Endothelial cell (in vitro differentiated cells): ENCODE results near the gene ZNF860. TPM values are rescaled to one million over a fixed set of nuclear protein-coding genes. Genes with fewer than 3 reads are reported as not detected.
"Not testable (repeated sequence)": the region's sequence is repeated elsewhere in the genome, so short reads cannot be mapped to it uniquely, and the experiment has no call there.

Experiments used
- DNase-seq: peaks from one replicate; pipeline ENCODE4 v3.0.0; 2021; ENCODE audit warnings: low spot score
- H3K27ac Mint-ChIP-seq: one replicate; pipeline ENCODE4 v1.8.0; 2021; ENCODE audit warnings: mixed read lengths, inconsistent platforms; ENCODE audit not compliant: unreplicated experiment
- H3K27me3 Mint-ChIP-seq: one replicate; pipeline ENCODE4 v1.8.0; 2021; ENCODE audit warnings: mild to moderate bottlenecking, moderate library complexity, mixed read lengths, inconsistent platforms; ENCODE audit not compliant: unreplicated experiment
- H3K36me3 Mint-ChIP-seq: one replicate; pipeline ENCODE4 v1.8.0; 2021; ENCODE audit warnings: mild to moderate bottlenecking, low read depth, mixed read lengths, inconsistent platforms; ENCODE audit not compliant: unreplicated experiment
- H3K4me1 Mint-ChIP-seq: one replicate; pipeline ENCODE4 v1.8.0; 2021; ENCODE audit warnings: mild to moderate bottlenecking, mixed read lengths, inconsistent platforms; ENCODE audit not compliant: unreplicated experiment
- H3K4me3 Mint-ChIP-seq: one replicate; pipeline ENCODE4 v1.8.0; 2021; ENCODE audit warnings: mild to moderate bottlenecking, mixed read lengths, inconsistent platforms; ENCODE audit not compliant: unreplicated experiment
- H3K9me3 Mint-ChIP-seq: one replicate; pipeline ENCODE4 v1.8.0; 2021; ENCODE audit warnings: mixed read lengths, inconsistent platforms; ENCODE audit not compliant: unreplicated experiment
- total RNA-seq: library from RNA; stranded (reverse); fragmentation: NEBNext Ultra II Directional; extraction: Animal tissue kit (Norgen Biotek cat#: 25700); gene quantifications from one replicate; pipeline ENCODE4 v1.2.1, GENCODE V29; 2021; ENCODE audit not compliant: unreplicated experiment
- TF ChIP-seq, protein P1 (sequence below): fragments of 200-600 bp; sonication (generic); IDR thresholded peaks from one replicate; pipeline ENCODE4 v1.5.0; 2021; ENCODE audit warnings: antibody characterized with exemption; ENCODE audit not compliant: unreplicated experiment

The ZNF860 gene
- total RNA-seq, 1 donor from 2014 or later = 1.1 TPM

DNA sequence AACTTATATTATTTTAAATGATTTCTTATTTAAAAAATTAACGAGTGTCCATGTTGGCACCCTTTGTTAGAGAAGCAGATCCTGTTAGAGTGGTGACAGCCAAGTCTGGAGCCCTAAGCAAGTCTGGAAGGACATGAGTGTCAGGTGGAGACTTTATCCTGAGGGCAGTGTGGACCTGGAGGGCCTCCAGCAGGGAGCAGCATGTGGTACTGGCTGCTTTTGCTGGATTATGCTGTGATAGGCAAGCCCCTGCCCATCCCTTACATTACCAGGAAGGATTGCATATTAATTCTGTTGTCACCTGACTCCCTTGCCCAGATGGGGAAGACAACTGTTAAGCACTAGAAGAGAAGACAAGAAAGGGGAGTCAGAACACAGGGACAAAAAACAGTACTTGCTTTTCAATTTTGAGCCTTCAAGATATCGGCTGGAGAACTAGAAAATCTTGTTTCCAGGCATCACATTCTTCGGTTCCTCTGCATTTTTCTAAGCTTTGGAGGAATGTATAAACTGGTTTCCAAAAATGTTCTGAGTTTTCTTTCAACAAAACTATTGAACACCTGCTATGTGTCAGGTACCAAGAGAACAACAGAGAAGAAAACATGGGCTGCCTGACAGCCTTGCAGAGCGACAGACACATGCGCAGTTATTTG is 22.7 kb downstream of the ZNF860 start:
- Mint-ChIP-seq H3K4me1 (peaks cover 8% of the 10 kb centered on the region), H3K4me3 (no peak overlapping the region), H3K27me3 (no peaks in the 10 kb centered on the region), H3K36me3 (no peaks in the 10 kb centered on the region), H3K9me3 (no peaks in the 10 kb centered on the region), H3K27ac (no peak overlapping the region)
- TF ChIP-seq, protein P1, sequence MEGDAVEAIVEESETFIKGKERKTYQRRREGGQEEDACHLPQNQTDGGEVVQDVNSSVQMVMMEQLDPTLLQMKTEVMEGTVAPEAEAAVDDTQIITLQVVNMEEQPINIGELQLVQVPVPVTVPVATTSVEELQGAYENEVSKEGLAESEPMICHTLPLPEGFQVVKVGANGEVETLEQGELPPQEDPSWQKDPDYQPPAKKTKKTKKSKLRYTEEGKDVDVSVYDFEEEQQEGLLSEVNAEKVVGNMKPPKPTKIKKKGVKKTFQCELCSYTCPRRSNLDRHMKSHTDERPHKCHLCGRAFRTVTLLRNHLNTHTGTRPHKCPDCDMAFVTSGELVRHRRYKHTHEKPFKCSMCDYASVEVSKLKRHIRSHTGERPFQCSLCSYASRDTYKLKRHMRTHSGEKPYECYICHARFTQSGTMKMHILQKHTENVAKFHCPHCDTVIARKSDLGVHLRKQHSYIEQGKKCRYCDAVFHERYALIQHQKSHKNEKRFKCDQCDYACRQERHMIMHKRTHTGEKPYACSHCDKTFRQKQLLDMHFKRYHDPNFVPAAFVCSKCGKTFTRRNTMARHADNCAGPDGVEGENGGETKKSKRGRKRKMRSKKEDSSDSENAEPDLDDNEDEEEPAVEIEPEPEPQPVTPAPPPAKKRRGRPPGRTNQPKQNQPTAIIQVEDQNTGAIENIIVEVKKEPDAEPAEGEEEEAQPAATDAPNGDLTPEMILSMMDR = no peak
- DNase-seq = no peak

DNA sequence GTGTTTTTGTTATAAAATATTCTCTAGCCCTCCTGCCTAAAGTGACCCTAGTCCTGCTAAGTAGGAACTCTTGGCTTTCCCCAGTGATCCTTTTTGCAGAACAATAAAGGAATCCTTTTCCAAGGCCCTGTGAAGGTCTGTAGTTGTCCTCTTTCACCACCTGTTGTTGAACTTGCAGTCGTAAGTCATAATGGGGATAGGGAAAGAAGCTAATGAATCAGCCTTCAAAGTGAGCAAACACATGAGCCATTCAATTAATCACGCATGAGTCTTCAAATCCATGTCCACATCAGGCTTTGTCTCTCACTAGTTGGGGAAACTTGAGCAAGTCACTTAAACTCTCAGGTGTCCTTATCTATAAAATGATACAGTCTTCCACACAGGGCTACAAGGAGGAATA is 27.6 kb downstream of the ZNF860 start:
- H3K27ac Mint-ChIP-seq = no peak overlapping the region
- TF ChIP-seq, protein P1 = no peak
- H3K9me3 Mint-ChIP-seq = no peaks in the 10 kb centered on the region
- H3K4me1 Mint-ChIP-seq = no peaks in the 10 kb centered on the region
- H3K4me3 Mint-ChIP-seq = no peak overlapping the region
- DNase-seq = no peak
- no peaks in the 10 kb centered on the region for H3K36me3 Mint-ChIP-seq
- H3K27me3 Mint-ChIP-seq = no peaks in the 10 kb centered on the region

DNA sequence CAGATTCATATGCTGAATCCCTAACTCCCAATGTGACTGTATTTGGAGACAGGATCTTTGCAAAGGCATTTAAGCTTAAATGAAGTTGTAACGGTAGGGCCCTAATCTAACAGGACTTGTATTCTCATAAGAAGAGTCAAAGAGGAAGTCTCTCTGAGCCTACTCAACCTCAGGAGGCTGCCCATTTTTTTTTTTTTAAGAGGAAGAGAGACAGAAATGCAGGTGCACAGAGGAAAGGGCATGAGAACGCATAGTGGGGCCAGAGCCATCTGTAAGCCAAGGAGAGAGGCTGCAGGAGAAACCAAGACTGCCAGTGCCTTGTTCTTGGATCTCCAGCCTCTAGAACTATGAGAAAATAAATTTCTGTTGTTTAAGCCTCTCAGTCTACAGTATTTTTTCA is 28.4 kb downstream of the ZNF860 start:
- TF ChIP-seq, protein P1 = no peak
- no peak for DNase-seq
- Mint-ChIP-seq H3K4me1 (no peaks in the 10 kb centered on the region), H3K27me3 (no peaks in the 10 kb centered on the region), H3K36me3 (no peaks in the 10 kb centered on the region), H3K9me3 (no peaks in the 10 kb centered on the region), H3K27ac (no peak overlapping the region), H3K4me3 (no peak overlapping the region)

DNA sequence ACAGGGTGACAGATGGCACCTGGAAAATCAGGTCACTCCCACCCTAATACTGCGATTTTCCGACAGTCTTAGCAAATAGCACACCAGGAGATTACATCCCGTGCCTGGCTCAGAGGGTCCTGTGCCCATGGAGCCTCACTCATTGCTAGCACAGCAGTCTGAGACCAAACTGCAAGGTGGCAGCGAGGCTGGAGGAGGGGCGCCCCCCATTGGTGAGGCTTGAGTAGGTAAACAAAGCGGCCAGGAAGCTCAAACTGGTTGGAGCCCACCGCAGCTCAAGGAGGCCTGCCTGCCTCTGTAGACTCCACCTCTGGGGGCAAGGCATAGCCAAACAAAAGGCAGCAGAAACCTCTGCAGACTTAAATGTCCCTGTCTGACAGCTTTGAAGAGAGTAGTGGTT is 29.1 kb downstream of the ZNF860 start:
- not testable (repeated sequence) for H3K9me3 Mint-ChIP-seq, H3K4me1 Mint-ChIP-seq, H3K27me3 Mint-ChIP-seq, H3K36me3 Mint-ChIP-seq, H3K27ac Mint-ChIP-seq, DNase-seq, H3K4me3 Mint-ChIP-seq

DNA sequence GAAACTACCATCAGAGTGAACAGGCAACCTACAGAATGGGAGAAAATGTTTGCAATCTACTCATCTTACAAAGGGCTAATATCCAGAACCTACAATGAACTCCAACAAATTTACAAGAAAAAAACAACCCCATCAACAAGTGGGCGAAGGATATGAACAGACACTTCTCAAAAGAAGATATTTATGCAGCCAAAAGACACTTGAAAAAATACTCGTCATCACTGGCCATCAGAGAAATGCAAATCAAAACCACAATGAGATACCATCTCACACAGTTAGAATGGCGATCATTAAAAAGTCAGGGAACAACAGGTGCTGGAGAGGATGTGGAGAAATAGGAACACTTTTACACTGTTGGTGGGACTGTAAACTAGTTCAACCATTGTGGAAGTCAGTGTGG is 34.1 kb downstream of the ZNF860 start:
- DNase-seq, H3K4me1 Mint-ChIP-seq, H3K9me3 Mint-ChIP-seq, H3K4me3 Mint-ChIP-seq, H3K27ac Mint-ChIP-seq, H3K27me3 Mint-ChIP-seq, H3K36me3 Mint-ChIP-seq: not testable (repeated sequence)

DNA sequence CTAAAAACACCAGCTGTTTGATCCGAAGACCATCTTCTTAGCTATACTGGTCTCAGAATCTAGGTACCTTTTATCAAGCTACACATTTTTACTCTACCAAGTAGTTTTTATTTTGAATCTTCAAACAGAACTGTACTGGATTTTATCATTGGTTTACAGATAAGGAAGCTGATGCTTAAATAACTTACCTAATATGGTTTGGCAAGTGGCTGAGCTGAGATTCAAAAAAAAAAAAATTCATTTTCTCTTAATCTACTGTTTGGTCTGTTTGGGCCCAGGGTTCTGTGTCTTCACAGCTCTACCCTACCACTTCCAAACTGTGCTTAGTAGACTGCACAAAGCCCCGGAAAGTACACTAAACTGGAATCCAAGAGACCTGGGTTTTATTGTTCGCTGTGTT is 35.7 kb downstream of the ZNF860 start:
- Mint-ChIP-seq H3K27me3 (peaks cover 3% of the 10 kb centered on the region), H3K9me3 (no peaks in the 10 kb centered on the region), H3K27ac (no peak overlapping the region), H3K4me3 (no peak overlapping the region), H3K4me1 (no peaks in the 10 kb centered on the region), H3K36me3 (no peaks in the 10 kb centered on the region)
- DNase-seq = no peak
- TF ChIP-seq, protein P1 = no peak
